Neural cell (in vitro differentiated cells): ENCODE results near the gene TOR1AIP1.

ENCODE experiments used
- EP300 ChIP-seq: fragments of 450-650 bp; conservative IDR thresholded peaks from 2 replicates; pipeline ENCODE4 v1.6.1; 2014; ENCODE audit warnings: antibody characterized with exemption, mild to moderate bottlenecking, moderate library complexity; ENCODE audit not compliant: poor library complexity, severe bottlenecking
- EZH2 ChIP-seq: fragments of 200-600, 300-800 bp; shearing (Covaris generic), sonication (generic); IDR thresholded peaks from 2 replicates; pipeline ENCODE4 v1.6.1; 2014; ENCODE audit warnings: antibody characterized with exemption, low read length, borderline replicate concordance, mild to moderate bottlenecking; ENCODE audit not compliant: insufficient read depth, poor library complexity, severe bottlenecking
- MXI1 ChIP-seq: fragments of 450-650 bp; conservative IDR thresholded peaks from 2 replicates; pipeline ENCODE4 v1.6.1; 2014; ENCODE audit warnings: antibody characterized with exemption, mild to moderate bottlenecking; ENCODE audit not compliant: poor library complexity, severe bottlenecking
- POLR2AphosphoS5 ChIP-seq: IDR thresholded peaks from 2 replicates; pipeline ENCODE4 v1.6.1; 2012
- RAD21 ChIP-seq: fragments of 450-650 bp; conservative IDR thresholded peaks from 2 replicates; pipeline ENCODE4 v1.6.1; 2014; ENCODE audit warnings: antibody characterized with exemption, mild to moderate bottlenecking, moderate library complexity
- SMC3 ChIP-seq: fragments of 450-650 bp; conservative IDR thresholded peaks from 2 replicates; pipeline ENCODE4 v1.6.1; 2014; ENCODE audit warnings: antibody characterized with exemption, mild to moderate bottlenecking, moderate library complexity; ENCODE audit not compliant: poor library complexity
- TF ChIP-seq, protein P1 (sequence below): IDR thresholded peaks from 2 replicates; pipeline ENCODE4 v1.6.1; 2012; ENCODE audit warnings: borderline replicate concordance
- TF ChIP-seq, protein P2 (sequence below): fragments of 450-650 bp; IDR thresholded peaks from 2 replicates; pipeline ENCODE4 v1.5.1; 2014; ENCODE audit warnings: antibody characterized with exemption, mild to moderate bottlenecking, moderate library complexity; ENCODE audit not compliant: poor library complexity, severe bottlenecking

DNA sequence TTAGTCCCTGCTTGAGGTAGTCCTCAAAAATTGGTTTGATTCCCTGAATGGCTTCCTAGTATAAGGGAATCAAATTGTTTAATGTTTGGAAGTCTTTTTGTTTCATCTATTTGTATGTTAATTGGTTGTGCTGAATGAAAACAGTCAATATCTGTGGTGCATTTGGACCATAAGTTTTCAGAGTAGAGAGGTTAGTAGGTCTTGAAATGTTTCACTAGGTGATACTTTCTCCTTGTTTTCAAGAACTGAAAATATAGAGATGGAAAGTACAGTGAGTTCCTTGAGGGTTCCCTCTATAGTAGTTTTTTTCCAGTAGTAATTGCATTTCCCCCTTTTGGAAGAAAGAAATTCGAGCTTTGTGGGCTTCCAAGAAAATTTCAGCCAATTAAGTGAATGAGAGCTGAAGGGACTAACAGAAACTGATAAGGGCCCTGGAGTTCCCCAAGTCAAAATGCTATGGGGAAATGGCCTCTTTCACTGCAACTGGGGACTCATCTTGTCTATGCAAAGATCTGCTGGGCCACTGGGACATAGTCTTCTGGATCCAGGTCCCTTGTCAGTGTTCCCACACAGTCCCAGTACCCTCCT, 53.9 kb downstream of the TOR1AIP1 start:
- TF ChIP-seq POLR2AphosphoS5 (no peak), EZH2 (no peak), RAD21 (no peak), EP300 (no peak), SMC3 (no peak), MXI1 (no peak)
- TF ChIP-seq, protein P1, sequence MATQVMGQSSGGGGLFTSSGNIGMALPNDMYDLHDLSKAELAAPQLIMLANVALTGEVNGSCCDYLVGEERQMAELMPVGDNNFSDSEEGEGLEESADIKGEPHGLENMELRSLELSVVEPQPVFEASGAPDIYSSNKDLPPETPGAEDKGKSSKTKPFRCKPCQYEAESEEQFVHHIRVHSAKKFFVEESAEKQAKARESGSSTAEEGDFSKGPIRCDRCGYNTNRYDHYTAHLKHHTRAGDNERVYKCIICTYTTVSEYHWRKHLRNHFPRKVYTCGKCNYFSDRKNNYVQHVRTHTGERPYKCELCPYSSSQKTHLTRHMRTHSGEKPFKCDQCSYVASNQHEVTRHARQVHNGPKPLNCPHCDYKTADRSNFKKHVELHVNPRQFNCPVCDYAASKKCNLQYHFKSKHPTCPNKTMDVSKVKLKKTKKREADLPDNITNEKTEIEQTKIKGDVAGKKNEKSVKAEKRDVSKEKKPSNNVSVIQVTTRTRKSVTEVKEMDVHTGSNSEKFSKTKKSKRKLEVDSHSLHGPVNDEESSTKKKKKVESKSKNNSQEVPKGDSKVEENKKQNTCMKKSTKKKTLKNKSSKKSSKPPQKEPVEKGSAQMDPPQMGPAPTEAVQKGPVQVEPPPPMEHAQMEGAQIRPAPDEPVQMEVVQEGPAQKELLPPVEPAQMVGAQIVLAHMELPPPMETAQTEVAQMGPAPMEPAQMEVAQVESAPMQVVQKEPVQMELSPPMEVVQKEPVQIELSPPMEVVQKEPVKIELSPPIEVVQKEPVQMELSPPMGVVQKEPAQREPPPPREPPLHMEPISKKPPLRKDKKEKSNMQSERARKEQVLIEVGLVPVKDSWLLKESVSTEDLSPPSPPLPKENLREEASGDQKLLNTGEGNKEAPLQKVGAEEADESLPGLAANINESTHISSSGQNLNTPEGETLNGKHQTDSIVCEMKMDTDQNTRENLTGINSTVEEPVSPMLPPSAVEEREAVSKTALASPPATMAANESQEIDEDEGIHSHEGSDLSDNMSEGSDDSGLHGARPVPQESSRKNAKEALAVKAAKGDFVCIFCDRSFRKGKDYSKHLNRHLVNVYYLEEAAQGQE: no peak
- TF ChIP-seq, protein P2, sequence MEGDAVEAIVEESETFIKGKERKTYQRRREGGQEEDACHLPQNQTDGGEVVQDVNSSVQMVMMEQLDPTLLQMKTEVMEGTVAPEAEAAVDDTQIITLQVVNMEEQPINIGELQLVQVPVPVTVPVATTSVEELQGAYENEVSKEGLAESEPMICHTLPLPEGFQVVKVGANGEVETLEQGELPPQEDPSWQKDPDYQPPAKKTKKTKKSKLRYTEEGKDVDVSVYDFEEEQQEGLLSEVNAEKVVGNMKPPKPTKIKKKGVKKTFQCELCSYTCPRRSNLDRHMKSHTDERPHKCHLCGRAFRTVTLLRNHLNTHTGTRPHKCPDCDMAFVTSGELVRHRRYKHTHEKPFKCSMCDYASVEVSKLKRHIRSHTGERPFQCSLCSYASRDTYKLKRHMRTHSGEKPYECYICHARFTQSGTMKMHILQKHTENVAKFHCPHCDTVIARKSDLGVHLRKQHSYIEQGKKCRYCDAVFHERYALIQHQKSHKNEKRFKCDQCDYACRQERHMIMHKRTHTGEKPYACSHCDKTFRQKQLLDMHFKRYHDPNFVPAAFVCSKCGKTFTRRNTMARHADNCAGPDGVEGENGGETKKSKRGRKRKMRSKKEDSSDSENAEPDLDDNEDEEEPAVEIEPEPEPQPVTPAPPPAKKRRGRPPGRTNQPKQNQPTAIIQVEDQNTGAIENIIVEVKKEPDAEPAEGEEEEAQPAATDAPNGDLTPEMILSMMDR: no peak
